K562 (cell line): Measurements from ENCODE around the gene SLC26A8. TPM values are rescaled to one million over a fixed set of nuclear protein-coding genes. Genes with fewer than 3 reads are reported as not detected.

Source experiments
- ATAC-seq: fragments of 200-7000 bp; cut with Tn5 transposase; 3 replicates; pipeline ENCODE4 v1.9.1; 2020; ENCODE audit warnings: moderate library complexity
- BruUV-seq: library from RNA; stranded (reverse); fragments of 400-500 nt; replicated peaks from 2 replicates; lab custom pipeline; 2021; lab: Mats Ljungman, UMichigan
- CTCF ChIA-PET: fragments of 300-600 bp; formaldehyde crosslinking; extraction: SDS; loops from one replicate; lab custom pipeline; 2021; ENCODE audit warnings: low intra/inter-chr PET ratio; lab: Yijun Ruan, JAX
- POLR2A ChIA-PET: fragments of 300-600, 350-650 bp; sonication (Branson Sonifier 250); formaldehyde crosslinking; extraction: SDS; loops from one replicate; lab custom pipeline; 2021; ENCODE audit warnings: antibody characterized with exemption, inconsistent platforms; lab: Yijun Ruan, JAX
- DNase-seq, 4 experiments: peaks; one replicate each; pipeline versions ENCODE4 v3.0.0 to v3.0.0-alpha.2; 2011 to 2018; ENCODE audit warnings: low spot score in 3 of 4, mixed read lengths in 3 of 4; ENCODE audit errors: extremely low read depth in 1 of 4
- FAIRE-seq: peaks from 2 replicates; lab custom pipeline; 2011; peaks lifted over from hg19 to GRCh38; lab: Jason Lieb, UNC
- H2AFZ ChIP-seq: 2 replicates; pipeline ENCODE4 v1.6.0; 2011; ENCODE audit warnings: low read depth, low read length, control low read depth, inconsistent platforms
- H3K27ac ChIP-seq: fragments of 200-600 bp; 3 replicates; pipeline ENCODE4 v1.8.0; 2011; ENCODE audit warnings: low read depth, mild to moderate bottlenecking, control low read depth, inconsistent platforms, low read length, moderate library complexity, mixed read lengths; ENCODE audit errors: extremely low read depth
- H3K27me3 ChIP-seq, 2 experiments: fragments of 300-600 bp in 1 of 2; 2 replicates in 1 of 2; 3 replicates in 1 of 2; pipeline versions ENCODE4 v1.6.0 to v1.8.0; 2011; ENCODE audit warnings: inconsistent platforms in 2 of 2, low read length in 2 of 2, mild to moderate bottlenecking in 1 of 2, mixed read lengths in 1 of 2, moderate library complexity in 1 of 2; ENCODE audit not compliant: control insufficient read depth in 2 of 2, insufficient read depth in 2 of 2
- H3K36me3 ChIP-seq: fragments of 300-600 bp; 3 replicates; pipeline ENCODE4 v1.8.0; 2011; ENCODE audit warnings: mild to moderate bottlenecking, low read length, inconsistent platforms; ENCODE audit not compliant: control insufficient read depth, insufficient read depth
- H3K4me1 ChIP-seq, 2 experiments: fragments of 200-600 bp in 1 of 2; replicated peaks in 1 of 2; 2 replicates in 1 of 2; 3 replicates in 1 of 2; pipeline versions ENCODE4 v1.5.1 to v1.8.0; 2011; ENCODE audit warnings: inconsistent platforms in 2 of 2, low read length in 2 of 2, mild to moderate bottlenecking in 1 of 2, mixed read lengths in 1 of 2, moderate library complexity in 1 of 2; ENCODE audit not compliant: control insufficient read depth in 2 of 2, insufficient read depth in 2 of 2
- H3K4me2 ChIP-seq: 2 replicates; pipeline ENCODE4 v1.6.1; 2011; ENCODE audit warnings: low read length, control low read depth, inconsistent platforms, mixed read lengths; ENCODE audit not compliant: insufficient read depth
- H3K4me3 ChIP-seq: fragments of 200-600 bp; sonication (generic), shearing (Covaris generic); 2 replicates; pipeline ENCODE4 v1.5.1; 2016; ENCODE audit warnings: control low read depth, inconsistent platforms
- H3K79me2 ChIP-seq: fragments of 200-600 bp; 3 replicates; pipeline ENCODE4 v1.8.0; 2011; ENCODE audit warnings: low read length, inconsistent platforms; ENCODE audit not compliant: control insufficient read depth, insufficient read depth
- H3K9ac ChIP-seq, 2 experiments: 2 replicates each; pipeline versions ENCODE4 v1.6.0 to v1.6.1; 2011; ENCODE audit warnings: low read depth in 2 of 2, low read length in 2 of 2, control low read depth in 1 of 2, inconsistent platforms in 1 of 2, mild to moderate bottlenecking in 1 of 2, mixed read lengths in 1 of 2; ENCODE audit not compliant: insufficient read depth in 1 of 2
- H3K9me1 ChIP-seq: one replicate; pipeline ENCODE4 v1.6.0; 2011; ENCODE audit warnings: inconsistent platforms, mild to moderate bottlenecking, low read length, moderate library complexity; ENCODE audit not compliant: control insufficient read depth, insufficient read depth
- H3K9me3 ChIP-seq: replicated peaks from 2 replicates; pipeline ENCODE4 v1.5.1; 2011; ENCODE audit warnings: low read depth, low read length, inconsistent platforms; ENCODE audit not compliant: control insufficient read depth, insufficient read depth
- H4K20me1 ChIP-seq: replicated peaks from 2 replicates; pipeline ENCODE4 v1.6.1; 2011; ENCODE audit warnings: low read length, inconsistent platforms, mixed read lengths; ENCODE audit not compliant: control insufficient read depth, insufficient read depth
- CBFA2T3 ChIP-seq: fragments of 450-650 bp; IDR thresholded peaks from 2 replicates; pipeline ENCODE4 v1.6.1; 2017
- CEBPB ChIP-seq: fragments of 450-650 bp; IDR thresholded peaks from 2 replicates; pipeline ENCODE4 v1.6.1; 2016; ENCODE audit warnings: missing genetic modification characterization, missing compliant biosample characterization
- CEBPG ChIP-seq, 3 experiments: fragments of 200-800 bp in 1 of 3; sonication (Bioruptor generic) in 1 of 3; sonication (generic) in 1 of 3; formaldehyde crosslinking in 1 of 3; IDR thresholded peaks in 2 of 3; conservative IDR thresholded peaks in 1 of 3; 2 replicates each; pipeline versions ENCODE4 v1.6.1 to v1.8.0; 2016 to 2022; ENCODE audit warnings: missing compliant biosample characterization in 2 of 3, missing genetic modification characterization in 2 of 3, mild to moderate bottlenecking in 1 of 3, missing genetic modification reagents in 1 of 3
- COPS2 ChIP-seq: fragments of 450-650 bp; conservative IDR thresholded peaks from 2 replicates; pipeline ENCODE4 v1.6.1; 2016; ENCODE audit warnings: mild to moderate bottlenecking, moderate library complexity
- ETV6 ChIP-seq, 3 experiments: fragments of 150-350 bp in 1 of 3; sonication (generic) in 1 of 3; formaldehyde crosslinking in 1 of 3; IDR thresholded peaks; 2 replicates each; pipeline versions ENCODE4 v1.6.1 to v1.8.0; 2014 to 2022; ENCODE audit warnings: borderline replicate concordance in 2 of 3, low read depth in 2 of 3, antibody characterized with exemption in 1 of 3, low read length in 1 of 3, mild to moderate bottlenecking in 1 of 3, missing genetic modification reagents in 1 of 3
- MECOM ChIP-seq: fragments of 250-450 bp; sonication (Bioruptor Pico); IDR thresholded peaks from 2 replicates; pipeline ENCODE4 v1.8.0; 2022; ENCODE audit warnings: inconsistent platforms
- NFIC ChIP-seq: fragments of 450-650 bp; IDR thresholded peaks from 2 replicates; pipeline ENCODE4 v1.6.1; 2017; ENCODE audit warnings: mild to moderate bottlenecking, inconsistent platforms
- SNRNP70 ChIP-seq: fragments of 200-400 bp; formaldehyde crosslinking; optimal IDR thresholded peaks from 2 replicates; pipeline ENCODE3; 2017; ENCODE audit warnings: low read depth, low read length
- ZBTB17 ChIP-seq: fragments of 450-650 bp; formaldehyde crosslinking; IDR thresholded peaks from 2 replicates; pipeline ENCODE4 v1.4.0; 2020; ENCODE audit warnings: mild to moderate bottlenecking
- ZSCAN32 ChIP-seq: fragments of 450-650 bp; formaldehyde crosslinking; IDR thresholded peaks from 2 replicates; pipeline ENCODE4 v1.4.0; 2020; ENCODE audit warnings: mild to moderate bottlenecking, moderate library complexity
- whole genome bisulfite sequencing: fragments of 100-300 bp; shearing (Covaris generic); methylation state at CpG from one replicate; pipeline ENCODE4 v1.1.6; 2016; ENCODE audit warnings: low coverage, mixed read lengths; ENCODE audit not compliant: insufficient coverage; ENCODE audit errors: missing lambda C conversion rate; 5-methylcytosine and 5-hydroxymethylcytosine counted together
- in situ Hi-C: fragments of 300-500 bp; cut with MboI; formaldehyde crosslinking; loops from 4 replicates; pipeline ENCODE4 v1.15.0; 2018; ENCODE audit warnings: inconsistent platforms, mixed read lengths
- intact Hi-C: fragments of 100-400 bp; cut with micrococcal nuclease; formaldehyde crosslinking; loops from 2 replicates; pipeline ENCODE4 v1.14.2; 2022
- polyA plus RNA-seq, 8 experiments: library from polyadenylated mRNA; depleted of rRNA in 4 of 8; stranded (reverse) in 5 of 8; unstranded in 3 of 8; fragments of >200 nt; fragmentation: Nextera tagmentation in 2 of 8; fragmentation: Illumina TruSeq in 1 of 8; extraction: Ambion mirVana in 2 of 8; extraction: Trizol in 1 of 8; gene quantifications; 2 replicates each; pipeline versions ENCODE4 v1.2.1 to v1.2.3, GENCODE V29; 2011 to 2014; ENCODE audit warnings: inconsistent platforms in 1 of 8, missing spikeins in 1 of 8
- total RNA-seq, 7 experiments: library from RNA; depleted of rRNA in 6 of 7; stranded (reverse); fragments of >200 nt in 6 of 7; fragmentation: Illumina TruSeq in 2 of 7; extraction: Trizol in 2 of 7; gene quantifications; 2 replicates each; pipeline versions ENCODE4 v1.2.1 to v1.2.3, GENCODE V29; 2011 to 2021; ENCODE audit warnings: low replicate concordance in 1 of 7
- TF ChIP-seq, protein P1 (sequence below): sonication (generic); formaldehyde crosslinking; IDR thresholded peaks from 2 replicates; pipeline ENCODE4 v1.8.0; 2022; ENCODE audit warnings: mild to moderate bottlenecking, missing genetic modification reagents

The SLC26A8 gene
- total and polyA plus RNA-seq, 9 of the 15 experiments (the other 6 are each of a cell fraction or from before 2014, with no cell fraction given): not detected

DNA sequence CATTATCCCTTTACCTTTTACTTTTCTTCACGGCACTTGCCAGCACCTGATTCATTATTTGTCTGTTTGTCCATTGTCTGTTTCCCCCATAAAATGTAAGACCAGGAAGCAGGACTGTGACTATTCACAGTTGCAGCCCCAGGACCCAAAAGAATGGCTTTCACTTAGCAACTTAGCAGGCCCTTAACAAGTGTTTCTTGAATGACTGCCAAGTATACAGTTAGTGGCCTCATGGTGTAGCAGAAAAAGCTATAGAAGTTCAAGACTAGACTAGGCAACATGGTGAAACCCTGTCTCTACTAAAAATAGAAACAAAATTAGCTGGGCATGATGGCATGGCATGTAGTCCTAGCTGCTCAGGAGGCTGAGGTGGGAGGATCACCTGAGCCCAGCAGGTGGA lies 4.3 kb downstream of the SLC26A8 start:
- Histone ChIP-seq H3K9me1 (no peaks in the 10 kb centered on the region), H3K9me3 (no peaks in the 10 kb centered on the region), H3K27ac (no peak overlapping the region), H3K27me3 (peaks cover 0 to 3% of the 10 kb centered on the region in 2 experiments; a peak in 1 of 5 replicates), H3K4me2 (no peak overlapping the region), H3K4me3 (no peak overlapping the region), H3K79me2 (no peaks in the 10 kb centered on the region), H3K36me3 (no peaks in the 10 kb centered on the region), H2AFZ (peak overlapping the region; percentile 20; the same call in 1 of the 2 replicates), H3K4me1 (peaks cover 6 to 13% of the 10 kb centered on the region in 2 experiments), H3K9ac (no peak overlapping the region), H4K20me1 (no peaks in the 10 kb centered on the region)
- 0% methylated on average over 1 of the region's 1 CpG for WGBS
- TF ChIP-seq NFIC: 0 out of 2 replicates have a peak, but pooled peaks have one; percentile 20
- no peak for TF ChIP-seq MECOM (CRISPR knock-in tag)
- ATAC-seq: no peak
- DNase-seq: no peak
- FAIRE-seq: no peak
- in situ Hi-C loops: no loop called here
- no TSS peak for BruUV-seq
- ChIA-PET CTCF (no interaction called here), POLR2A (interaction anchor here (0.6 kb wide), 1 partner anchor 275 kb away, joined by 3 read pairs; no protein-coding TSS in a partner anchor)
- intact Hi-C loops: no loop called here

DNA sequence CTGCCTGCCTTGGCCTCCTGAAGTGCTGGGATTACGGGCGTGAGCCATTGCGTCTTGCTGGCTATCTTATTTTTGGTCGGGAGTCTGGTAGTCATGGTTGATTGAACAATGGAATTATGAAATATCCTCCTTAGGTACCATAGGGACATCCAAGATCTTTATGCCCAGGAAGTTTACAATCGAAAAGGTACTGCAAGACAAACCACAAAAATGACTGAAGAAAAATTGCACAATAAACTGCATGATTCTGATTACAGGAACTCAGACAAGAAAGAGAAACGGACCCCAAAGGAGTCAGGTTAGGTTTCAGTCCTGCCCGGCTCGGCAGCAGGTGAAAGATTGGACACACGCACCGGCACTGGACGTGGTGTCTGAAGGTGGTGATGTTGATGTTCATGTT lies 5.3 kb downstream of the SLC26A8 start:
- Histone ChIP-seq H4K20me1 (no peaks in the 10 kb centered on the region), H3K9me3 (no peaks in the 10 kb centered on the region), H3K4me3 (no peak overlapping the region), H3K4me1 (peaks cover 0 to 3% of the 10 kb centered on the region in 2 experiments; a peak in 2 of 5 replicates), H3K27ac (no peak overlapping the region), H3K9ac (no peak overlapping the region), H3K9me1 (no peaks in the 10 kb centered on the region), H3K79me2 (no peaks in the 10 kb centered on the region), H3K27me3 (peaks cover 0 to 3% of the 10 kb centered on the region in 2 experiments; a peak in 1 of 5 replicates), H2AFZ (peak overlapping the region; percentile 61), H3K4me2 (no peak overlapping the region), H3K36me3 (no peaks in the 10 kb centered on the region)
- no TSS peak for BruUV-seq
- WGBS: 52% methylated on average over 11 of the region's 11 CpGs
- ATAC-seq: no peak
- ChIA-PET CTCF (no interaction called here), POLR2A (interaction anchor here (0.6 kb wide), 1 partner anchor 276 kb away, joined by 3 read pairs; no protein-coding TSS in a partner anchor)
- FAIRE-seq: no peak
- in situ Hi-C loops: no loop called here
- intact Hi-C loops: no loop called here
- no peak for DNase-seq
- TF ChIP-seq COPS2: no peak
- TF ChIP-seq ZBTB17 (CRISPR knock-in tag): no peak
- TF ChIP-seq CBFA2T3: no peak
- no peak for TF ChIP-seq CEBPG (CRISPR knock-in tag; IDR thresholded peaks at IDR 0.05)
- 0 out of 4 replicates have a peak, but pooled peaks of 1 of the 2 experiments have one; percentile 14 for TF ChIP-seq CEBPG (tag; conservative IDR thresholded peaks at IDR 0.05 in 1 of 2, IDR thresholded peaks at IDR 0.05 in 1 of 2)
- TF ChIP-seq, protein P1, sequence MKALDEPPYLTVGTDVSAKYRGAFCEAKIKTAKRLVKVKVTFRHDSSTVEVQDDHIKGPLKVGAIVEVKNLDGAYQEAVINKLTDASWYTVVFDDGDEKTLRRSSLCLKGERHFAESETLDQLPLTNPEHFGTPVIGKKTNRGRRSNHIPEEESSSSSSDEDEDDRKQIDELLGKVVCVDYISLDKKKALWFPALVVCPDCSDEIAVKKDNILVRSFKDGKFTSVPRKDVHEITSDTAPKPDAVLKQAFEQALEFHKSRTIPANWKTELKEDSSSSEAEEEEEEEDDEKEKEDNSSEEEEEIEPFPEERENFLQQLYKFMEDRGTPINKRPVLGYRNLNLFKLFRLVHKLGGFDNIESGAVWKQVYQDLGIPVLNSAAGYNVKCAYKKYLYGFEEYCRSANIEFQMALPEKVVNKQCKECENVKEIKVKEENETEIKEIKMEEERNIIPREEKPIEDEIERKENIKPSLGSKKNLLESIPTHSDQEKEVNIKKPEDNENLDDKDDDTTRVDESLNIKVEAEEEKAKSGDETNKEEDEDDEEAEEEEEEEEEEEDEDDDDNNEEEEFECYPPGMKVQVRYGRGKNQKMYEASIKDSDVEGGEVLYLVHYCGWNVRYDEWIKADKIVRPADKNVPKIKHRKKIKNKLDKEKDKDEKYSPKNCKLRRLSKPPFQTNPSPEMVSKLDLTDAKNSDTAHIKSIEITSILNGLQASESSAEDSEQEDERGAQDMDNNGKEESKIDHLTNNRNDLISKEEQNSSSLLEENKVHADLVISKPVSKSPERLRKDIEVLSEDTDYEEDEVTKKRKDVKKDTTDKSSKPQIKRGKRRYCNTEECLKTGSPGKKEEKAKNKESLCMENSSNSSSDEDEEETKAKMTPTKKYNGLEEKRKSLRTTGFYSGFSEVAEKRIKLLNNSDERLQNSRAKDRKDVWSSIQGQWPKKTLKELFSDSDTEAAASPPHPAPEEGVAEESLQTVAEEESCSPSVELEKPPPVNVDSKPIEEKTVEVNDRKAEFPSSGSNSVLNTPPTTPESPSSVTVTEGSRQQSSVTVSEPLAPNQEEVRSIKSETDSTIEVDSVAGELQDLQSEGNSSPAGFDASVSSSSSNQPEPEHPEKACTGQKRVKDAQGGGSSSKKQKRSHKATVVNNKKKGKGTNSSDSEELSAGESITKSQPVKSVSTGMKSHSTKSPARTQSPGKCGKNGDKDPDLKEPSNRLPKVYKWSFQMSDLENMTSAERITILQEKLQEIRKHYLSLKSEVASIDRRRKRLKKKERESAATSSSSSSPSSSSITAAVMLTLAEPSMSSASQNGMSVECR (CRISPR knock-in tag): no peak
- TF ChIP-seq ETV6 (IDR thresholded peaks at IDR 0.05; ENCODE audit: borderline replicate concordance in 1 of 2, low read depth in 2 of 2, low read length in 1 of 2): no peak
- no peak for TF ChIP-seq ETV6 (CRISPR knock-in tag; IDR thresholded peaks at IDR 0.05; ENCODE audit: borderline replicate concordance)
- peak; percentile 66 for TF ChIP-seq CEBPB (tag)
- TF ChIP-seq SNRNP70: no peak
- TF ChIP-seq ZSCAN32 (CRISPR knock-in tag): no peak
